ENCODE results near the gene RPRD1B.

GRCh38 chr20:38055848-38056247 lies 22.3 kb downstream of the RPRD1B start:
- TF ChIP-seq, protein P1, sequence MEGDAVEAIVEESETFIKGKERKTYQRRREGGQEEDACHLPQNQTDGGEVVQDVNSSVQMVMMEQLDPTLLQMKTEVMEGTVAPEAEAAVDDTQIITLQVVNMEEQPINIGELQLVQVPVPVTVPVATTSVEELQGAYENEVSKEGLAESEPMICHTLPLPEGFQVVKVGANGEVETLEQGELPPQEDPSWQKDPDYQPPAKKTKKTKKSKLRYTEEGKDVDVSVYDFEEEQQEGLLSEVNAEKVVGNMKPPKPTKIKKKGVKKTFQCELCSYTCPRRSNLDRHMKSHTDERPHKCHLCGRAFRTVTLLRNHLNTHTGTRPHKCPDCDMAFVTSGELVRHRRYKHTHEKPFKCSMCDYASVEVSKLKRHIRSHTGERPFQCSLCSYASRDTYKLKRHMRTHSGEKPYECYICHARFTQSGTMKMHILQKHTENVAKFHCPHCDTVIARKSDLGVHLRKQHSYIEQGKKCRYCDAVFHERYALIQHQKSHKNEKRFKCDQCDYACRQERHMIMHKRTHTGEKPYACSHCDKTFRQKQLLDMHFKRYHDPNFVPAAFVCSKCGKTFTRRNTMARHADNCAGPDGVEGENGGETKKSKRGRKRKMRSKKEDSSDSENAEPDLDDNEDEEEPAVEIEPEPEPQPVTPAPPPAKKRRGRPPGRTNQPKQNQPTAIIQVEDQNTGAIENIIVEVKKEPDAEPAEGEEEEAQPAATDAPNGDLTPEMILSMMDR (IDR thresholded peaks at IDR 0.05; ENCODE audit: low read depth, low read length): no peak
- TF ChIP-seq POLR2A (IDR thresholded peaks at IDR 0.05; ENCODE audit: extremely low read depth, insufficient read length): no peak
